UCSD-AML1 (cell line): ENCODE data around the gene F2RL2.

Experiments
- DNase-seq: peaks from one replicate; lab custom pipeline; 2025; ENCODE audit not compliant: unreplicated experiment; lab: John Stamatoyannopoulos, UW

Gene F2RL2

DNA sequence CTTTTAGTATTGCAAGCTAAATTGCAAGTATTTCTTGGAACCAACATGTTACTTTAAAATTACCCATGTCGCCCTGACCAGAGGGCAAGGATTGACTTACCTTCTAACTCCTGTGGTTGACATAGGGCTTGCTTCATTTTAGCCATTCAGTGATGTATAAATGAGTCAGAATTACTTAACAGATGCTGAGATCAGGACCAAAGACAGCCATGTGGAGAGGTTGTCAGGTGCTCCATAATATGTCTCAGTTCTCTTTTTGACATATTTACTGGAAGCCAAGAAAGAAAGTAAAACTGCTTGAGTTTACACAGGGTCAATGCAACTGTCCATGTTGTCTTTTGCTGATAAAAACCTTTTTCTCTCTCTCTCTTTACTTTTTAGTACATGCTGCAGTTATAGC lies 33.2 kb downstream of the F2RL2 start:
- DNase-seq, result no peak

GRCh38 chr5:76586531-76586930 lies 36.7 kb downstream of the F2RL2 start:
- DNase-seq, result no peak

- no peak for DNase-seq
Observed at GRCh38 chr5:76585783-76586217, 37.4 kb downstream of the F2RL2 start.

GRCh38 chr5:76583163-76584047 lies 39.8 kb downstream of the F2RL2 start:
- DNase-seq, result no peak

DNA sequence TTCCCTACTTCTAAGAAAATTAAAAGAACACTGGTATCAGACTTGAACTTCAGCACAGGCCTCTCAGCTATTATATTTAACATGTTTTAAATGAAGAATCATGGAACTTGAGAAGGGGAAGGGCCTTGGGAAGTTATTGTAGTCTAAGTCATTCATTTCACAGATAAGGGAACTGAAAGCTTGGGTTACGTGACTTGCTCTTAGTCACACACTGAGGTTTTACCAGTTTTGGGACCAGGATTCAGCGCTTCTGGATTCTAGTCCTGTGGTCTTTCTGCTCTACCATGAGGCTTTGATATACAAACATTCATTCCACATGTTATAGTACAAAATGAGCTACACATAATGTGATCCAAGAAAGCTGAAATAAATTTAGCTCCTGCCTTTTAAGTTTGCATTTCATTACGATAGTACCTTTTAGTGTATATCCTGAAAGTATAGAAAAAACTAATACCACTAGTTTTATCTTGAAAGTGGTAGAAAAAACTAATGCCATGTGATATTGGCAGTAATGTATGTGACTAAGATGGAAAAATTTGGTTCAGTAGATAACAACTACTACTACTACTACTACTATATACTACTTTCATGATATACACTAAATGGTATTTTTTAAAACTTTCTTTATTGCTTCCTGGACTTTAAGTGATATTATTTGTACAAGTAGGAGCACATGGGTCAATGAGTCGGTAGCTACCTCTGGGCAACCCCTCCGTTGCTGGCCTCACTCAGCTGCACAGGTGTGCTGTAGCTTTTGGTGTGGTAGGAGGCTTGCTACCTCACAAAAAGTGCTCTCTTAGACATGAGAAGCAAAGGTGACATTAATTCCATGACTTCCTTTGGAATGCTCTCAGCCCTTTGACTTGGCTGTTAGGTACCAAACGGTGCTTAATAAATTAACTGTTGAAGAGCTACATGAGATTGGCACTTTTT lies 40.7 kb downstream of the F2RL2 start:
- DNase-seq, result no peak

- DNase-seq, result no peak
Observed at GRCh38 chr5:76580981-76581380, 42.2 kb downstream of the F2RL2 start.

DNA sequence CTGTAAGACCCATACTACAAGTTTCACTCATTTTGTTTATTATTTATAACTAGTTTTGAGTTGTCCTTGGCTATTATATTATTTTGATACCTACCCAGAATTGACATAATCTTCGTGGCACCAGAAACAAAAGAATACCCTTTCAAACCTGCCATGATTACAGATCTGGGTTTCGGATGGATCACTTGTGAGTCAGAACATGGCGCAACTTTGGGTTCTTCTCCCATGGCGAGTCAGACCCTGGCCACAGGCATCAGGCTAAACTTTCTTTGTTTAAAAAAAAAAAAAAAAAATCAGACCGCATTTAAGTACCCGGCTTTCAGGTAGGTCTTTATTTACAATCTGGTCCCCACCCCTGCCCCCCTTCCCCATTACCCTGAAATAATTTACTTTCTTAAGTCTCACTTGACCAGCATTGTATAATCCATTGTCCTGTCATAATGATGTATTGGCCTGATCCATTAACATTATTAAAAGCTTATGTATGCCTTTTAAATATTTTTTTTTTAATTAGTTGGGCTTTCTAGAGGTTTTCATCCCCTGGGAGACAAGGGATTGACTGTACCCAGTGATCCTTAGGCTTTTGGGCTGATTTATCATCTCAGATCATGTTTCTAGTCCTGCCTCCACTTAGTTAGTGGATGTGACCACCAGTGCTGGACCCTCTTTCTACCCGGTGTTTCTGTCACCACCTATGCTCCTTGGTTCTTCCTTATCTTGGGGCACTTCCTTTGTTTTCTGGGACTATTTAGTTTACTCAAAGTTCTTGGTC lies 43.9 kb downstream of the F2RL2 start:
- no peak for DNase-seq

GRCh38 chr5:76576996-76577395 lies 46.2 kb downstream of the F2RL2 start:
- DNase-seq, result no peak

- DNase-seq, result no peak
Observed at GRCh38 chr5:76576450-76576849, 46.8 kb downstream of the F2RL2 start.

GRCh38 chr5:76571559-76571958 lies 51.6 kb downstream of the F2RL2 start:
- no peak for DNase-seq

- no peak for DNase-seq
Observed at GRCh38 chr5:76570153-76570552, 53.0 kb downstream of the F2RL2 start.
